CD4-positive, CD25-positive, alpha-beta regulatory T cell (primary cell): ENCODE measurements around the gene MYL5. TPM values are rescaled to one million over a fixed set of nuclear protein-coding genes. Genes with fewer than 3 reads are reported as not detected.
A peak's percentile ranks its signal among the peaks of the same experiment; 100 is the strongest.
"Not testable (repeated sequence)": the region's sequence is repeated elsewhere in the genome, so short reads cannot be mapped to it uniquely, and the experiment has no call there.

Source experiments
- ATAC-seq, 2 donors: fragments of 150-1000 bp; cut with Tn5 transposase; one replicate each; pipeline ENCODE4 v1.10.0; 2021; ENCODE audit warnings: low read depth in 2 of 2, moderate number of reproducible peaks in 2 of 2, moderate library complexity in 1 of 2
- DNase-seq, 3 donors: peaks; one replicate each; pipeline versions ENCODE4 v3.0.0 to v3.0.0-alpha.2; 2012 to 2022; ENCODE audit warnings: mixed read lengths in 1 of 3
- H3K27ac ChIP-seq: one replicate; pipeline ENCODE4 v1.7.0; 2013; ENCODE audit warnings: mild to moderate bottlenecking, low read length; ENCODE audit not compliant: insufficient read depth, poor library complexity, severe bottlenecking
- H3K27me3 ChIP-seq: one replicate; pipeline ENCODE4 v1.7.0; 2013; ENCODE audit warnings: low read length; ENCODE audit not compliant: control insufficient read depth, insufficient read depth
- H3K36me3 ChIP-seq: one replicate; pipeline ENCODE4 v1.7.0; 2013; ENCODE audit warnings: mild to moderate bottlenecking, low read length, moderate library complexity; ENCODE audit not compliant: control insufficient read depth, insufficient read depth
- H3K4me1 ChIP-seq: 2 replicates; pipeline ENCODE4 v1.7.0; 2013; ENCODE audit warnings: mild to moderate bottlenecking, low read length; ENCODE audit not compliant: insufficient read depth, control insufficient read depth, poor library complexity, severe bottlenecking
- H3K4me3 ChIP-seq: one replicate; pipeline ENCODE4 v1.7.0; 2013; ENCODE audit warnings: low read depth, mild to moderate bottlenecking, low read length, moderate library complexity
- H3K9me3 ChIP-seq, 2 experiments: 1 replicate in 1 of 2; 2 replicates in 1 of 2; pipeline ENCODE4 v1.7.0; 2013; ENCODE audit warnings: low read length in 2 of 2, mild to moderate bottlenecking in 1 of 2, moderate library complexity in 1 of 2; ENCODE audit not compliant: control insufficient read depth in 2 of 2
- H3K27ac Mint-ChIP-seq, 3 donors: one replicate each; pipeline ENCODE4 v1.8.0; 2020 to 2022; ENCODE audit warnings: mild to moderate bottlenecking in 3 of 3, mixed read lengths in 3 of 3, moderate library complexity in 2 of 3
- H3K27me3 Mint-ChIP-seq: one replicate; pipeline ENCODE4 v1.8.0; 2022; ENCODE audit warnings: mild to moderate bottlenecking, mixed read lengths
- H3K36me3 Mint-ChIP-seq: one replicate; pipeline ENCODE4 v1.8.0; 2020; ENCODE audit warnings: mixed read lengths
- H3K4me1 Mint-ChIP-seq, 4 donors: one replicate each; pipeline ENCODE4 v1.8.0; 2020 to 2022; ENCODE audit warnings: mixed read lengths in 4 of 4, mild to moderate bottlenecking in 1 of 4
- H3K4me3 Mint-ChIP-seq, 4 donors: one replicate each; pipeline ENCODE4 v1.8.0; 2020 to 2022; ENCODE audit warnings: mild to moderate bottlenecking in 4 of 4, mixed read lengths in 4 of 4, moderate library complexity in 3 of 4
- H3K9me3 Mint-ChIP-seq, 7 donors: one replicate each; pipeline ENCODE4 v1.8.0; 2020 to 2022; ENCODE audit warnings: mixed read lengths in 7 of 7, mild to moderate bottlenecking in 3 of 7, moderate library complexity in 2 of 7
- polyA plus RNA-seq, 4 donors: library from polyadenylated mRNA; unstranded; fragments of 300-500 nt; fragmentation: Illumina TruSeq; gene quantifications; one replicate each; pipeline ENCODE4 v1.2.3, GENCODE V29; 2021
- total RNA-seq: library from RNA; stranded (reverse); gene quantifications from one replicate; pipeline ENCODE4 v1.2.3, GENCODE V29; 2022

MYL5 gene
- total and polyA plus RNA-seq, 5 donors from 2014 or later = 3.3 to 13.9 (median 4.7) TPM

DNA sequence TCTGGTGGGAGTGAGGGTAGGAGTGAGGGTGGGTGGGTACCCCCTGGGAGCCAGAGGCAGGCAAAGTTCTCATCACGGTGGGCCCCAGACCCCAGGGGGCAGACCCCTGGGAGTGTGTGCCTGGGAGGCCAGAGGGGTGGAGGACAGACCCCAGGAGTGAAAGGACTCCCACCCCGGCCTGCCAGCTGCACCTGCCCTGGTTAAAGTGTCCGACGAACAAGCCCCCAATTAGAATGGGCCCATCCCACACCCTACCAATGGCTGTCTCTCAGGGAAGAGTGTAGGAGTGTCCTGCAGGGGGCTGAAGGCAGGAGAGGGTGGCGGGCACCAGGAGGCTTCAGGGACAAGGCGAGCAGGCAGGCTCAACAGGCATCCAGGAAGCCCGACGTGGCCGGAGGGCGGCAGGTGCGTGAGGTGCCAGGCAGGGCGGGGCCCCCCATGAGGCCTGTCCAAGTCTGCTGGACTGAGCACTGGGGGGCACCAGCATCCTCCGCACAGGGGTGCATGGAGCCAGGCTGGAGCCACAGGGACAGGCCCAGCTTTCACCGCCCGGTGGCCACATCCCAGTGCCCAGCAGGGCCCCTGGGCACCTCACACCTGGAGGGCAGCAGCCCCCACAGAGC lies 40.3 kb upstream of the MYL5 start:
- DNase-seq = no peak
- no peak overlapping the region for H3K27ac Mint-ChIP-seq
- Histone ChIP-seq H3K9me3 (peaks cover 0 to 13% of the 10 kb centered on the region in 2 experiments), H3K27me3 (no peaks in the 10 kb centered on the region), H3K36me3 (no peaks in the 10 kb centered on the region), H3K27ac (no peak overlapping the region), H3K4me1 (no peaks in the 10 kb centered on the region), H3K4me3 (no peak overlapping the region)
- H3K4me3 Mint-ChIP-seq = no peak overlapping the region
- H3K36me3 Mint-ChIP-seq = no peaks in the 10 kb centered on the region
- no peaks in the 10 kb centered on the region for H3K4me1 Mint-ChIP-seq
- H3K9me3 Mint-ChIP-seq = peaks cover 0 to 6% (median 4%) of the 10 kb centered on the region in 7 donors
- ATAC-seq = no peak
- no peaks in the 10 kb centered on the region for H3K27me3 Mint-ChIP-seq

DNA sequence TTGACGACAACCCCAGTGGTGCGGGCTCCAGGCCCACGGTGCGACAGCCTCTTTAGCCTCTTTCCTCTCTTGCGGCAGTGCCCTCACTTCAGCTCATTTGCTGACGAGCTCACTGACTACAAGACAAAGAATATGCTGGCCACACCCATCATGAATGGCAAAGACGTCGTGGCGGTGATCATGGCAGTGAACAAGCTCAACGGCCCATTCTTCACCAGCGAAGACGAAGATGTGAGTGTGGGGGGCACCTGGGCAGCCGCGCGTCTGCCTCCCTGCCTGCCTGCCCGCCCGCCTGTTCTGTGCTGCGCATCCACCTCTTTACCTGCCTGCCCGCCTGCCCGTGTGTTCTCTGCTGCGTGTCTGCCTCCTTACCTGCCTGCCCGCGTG lies 39.8 kb upstream of the MYL5 start:
- H3K4me1 ChIP-seq = no peaks in the 10 kb centered on the region
- Mint-ChIP-seq H3K4me1 (no peaks in the 10 kb centered on the region), H3K9me3 (peaks cover 0 to 6% (median 4%) of the 10 kb centered on the region in 7 donors), H3K4me3 (no peak overlapping the region), H3K36me3 (no peaks in the 10 kb centered on the region), H3K27ac (no peak overlapping the region), H3K27me3 (no peaks in the 10 kb centered on the region)
- H3K4me3 ChIP-seq = no peak overlapping the region
- H3K9me3 ChIP-seq = peaks cover 0 to 13% of the 10 kb centered on the region in 2 experiments
- H3K27me3 ChIP-seq = no peaks in the 10 kb centered on the region
- no peaks in the 10 kb centered on the region for H3K36me3 ChIP-seq
- H3K27ac ChIP-seq = no peak overlapping the region
- ATAC-seq = no peak
- DNase-seq = no peak

DNA sequence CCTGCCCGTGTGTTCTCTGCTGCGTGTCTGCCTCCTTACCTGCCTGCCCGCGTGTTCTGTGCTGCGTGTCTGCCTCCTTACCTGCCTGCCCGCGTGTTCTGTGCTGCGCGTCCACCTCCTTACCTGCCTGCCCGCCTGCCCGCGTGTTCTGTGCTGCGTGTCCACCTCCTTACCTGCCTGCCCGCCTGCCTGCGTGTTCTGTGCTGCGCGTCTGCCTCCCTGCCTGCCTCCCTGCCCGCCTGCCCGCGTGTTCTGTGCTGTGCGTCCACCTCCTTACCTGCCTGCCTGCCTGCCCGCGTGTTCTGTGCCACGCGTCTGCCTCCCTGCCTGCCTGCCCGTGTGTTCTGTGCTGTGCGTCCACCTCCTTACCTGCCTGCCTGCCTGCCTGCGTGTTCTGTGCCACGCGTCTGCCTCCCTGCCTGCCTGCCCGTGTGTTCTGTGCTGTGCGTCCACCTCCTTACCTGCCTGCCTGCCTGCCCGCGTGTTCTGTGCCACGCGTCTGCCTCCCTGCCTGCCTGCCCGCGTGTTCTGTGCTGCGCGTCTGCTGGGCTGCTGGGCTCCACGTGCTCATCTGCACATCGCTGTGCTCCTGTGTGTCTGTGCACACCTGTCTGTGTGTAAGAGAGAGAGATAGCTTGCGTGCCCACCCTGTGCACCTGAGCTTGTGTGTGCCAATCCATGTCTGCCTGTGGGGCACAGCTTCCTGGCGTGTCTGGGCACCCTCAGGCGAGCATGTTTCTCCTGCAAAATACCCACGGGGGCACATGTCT lies 39.1 kb upstream of the MYL5 start:
- not testable (repeated sequence) for H3K4me1 Mint-ChIP-seq, H3K36me3 ChIP-seq, ATAC-seq, H3K27ac Mint-ChIP-seq, DNase-seq, H3K27ac ChIP-seq, H3K9me3 Mint-ChIP-seq, H3K36me3 Mint-ChIP-seq, H3K4me3 Mint-ChIP-seq, H3K27me3 Mint-ChIP-seq, H3K4me1 ChIP-seq, H3K27me3 ChIP-seq, H3K4me3 ChIP-seq
- peaks cover 0 to 13% of the 10 kb centered on the region in 2 experiments for H3K9me3 ChIP-seq

DNA sequence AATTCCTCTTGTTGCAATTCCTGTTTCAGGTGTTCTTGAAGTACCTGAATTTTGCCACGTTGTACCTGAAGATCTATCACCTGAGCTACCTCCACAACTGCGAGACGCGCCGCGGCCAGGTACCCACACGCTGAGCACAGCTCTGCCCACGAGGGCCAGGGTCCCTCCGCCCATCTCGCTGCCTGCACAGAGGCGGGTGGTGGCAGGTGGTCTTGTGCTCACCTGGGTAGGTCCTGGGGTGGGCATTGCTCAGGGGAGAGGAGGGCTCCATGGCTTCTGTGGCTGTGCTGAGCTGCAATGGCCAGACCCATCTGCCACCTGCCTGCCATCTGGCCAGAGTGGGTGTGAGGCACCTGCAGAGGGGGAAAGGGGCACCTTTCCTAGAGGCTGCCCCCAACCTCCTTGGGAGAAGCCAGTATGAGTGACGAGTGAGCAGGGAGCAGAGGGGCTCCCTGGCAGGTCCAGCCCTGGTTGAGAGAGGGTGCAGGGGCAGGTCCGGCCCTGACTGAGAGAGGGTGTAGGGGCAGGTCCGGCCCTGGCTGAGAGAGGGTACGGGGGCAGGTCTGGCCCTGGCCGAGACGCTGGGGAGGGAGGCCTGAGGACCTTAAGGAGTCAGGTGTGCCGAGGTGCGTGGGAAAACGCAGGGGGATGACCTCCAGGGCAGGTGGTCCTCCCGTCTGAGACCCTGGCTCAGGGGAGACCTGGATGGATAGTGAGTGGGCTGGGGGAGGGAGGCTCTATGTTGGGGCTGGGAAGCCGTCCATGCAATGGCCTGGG lies 38.3 kb upstream of the MYL5 start:
- no peaks in the 10 kb centered on the region for H3K36me3 Mint-ChIP-seq
- no peak overlapping the region for H3K4me3 Mint-ChIP-seq
- no peak for ATAC-seq
- Histone ChIP-seq H3K4me1 (no peaks in the 10 kb centered on the region), H3K27me3 (no peaks in the 10 kb centered on the region), H3K9me3 (peaks cover 0 to 13% of the 10 kb centered on the region in 2 experiments), H3K27ac (no peak overlapping the region), H3K36me3 (no peaks in the 10 kb centered on the region), H3K4me3 (no peak overlapping the region)
- H3K27ac Mint-ChIP-seq = no peak overlapping the region
- H3K27me3 Mint-ChIP-seq = no peaks in the 10 kb centered on the region
- H3K4me1 Mint-ChIP-seq = no peaks in the 10 kb centered on the region
- no peak for DNase-seq
- peaks cover 0 to 7% (median 3%) of the 10 kb centered on the region in 7 donors for H3K9me3 Mint-ChIP-seq

DNA sequence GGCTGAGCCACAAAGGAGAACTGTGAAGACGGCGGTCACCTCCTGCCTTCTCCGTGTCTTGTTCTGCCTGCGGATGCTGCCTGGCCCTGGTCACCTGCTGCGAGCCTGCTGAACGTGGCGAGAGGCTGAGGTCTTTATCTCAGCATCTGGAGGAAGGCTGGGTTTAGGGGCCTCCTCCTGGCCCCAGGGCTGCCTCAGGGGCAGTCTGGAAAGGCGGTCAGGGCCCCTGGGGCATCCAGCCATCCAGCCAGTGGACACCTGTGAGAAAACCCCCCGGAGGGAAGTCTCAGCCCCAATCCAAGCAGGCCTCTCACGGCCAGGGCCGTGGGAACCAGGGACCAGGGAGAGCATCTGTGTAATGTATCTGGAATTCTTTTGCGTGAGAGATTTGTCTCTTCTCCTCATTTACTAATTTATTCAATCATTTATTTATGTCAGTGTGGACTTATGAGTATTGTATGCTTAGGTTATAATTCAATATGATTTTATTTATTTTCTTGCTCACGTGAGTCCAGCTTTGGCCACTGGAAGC lies 37.6 kb upstream of the MYL5 start:
- H3K4me1 ChIP-seq = no peaks in the 10 kb centered on the region
- H3K9me3 Mint-ChIP-seq = peaks cover 0 to 7% (median 3%) of the 10 kb centered on the region in 7 donors
- H3K4me3 ChIP-seq = no peak overlapping the region
- H3K4me1 Mint-ChIP-seq = no peaks in the 10 kb centered on the region
- peaks cover 0 to 17% of the 10 kb centered on the region in 2 experiments for H3K9me3 ChIP-seq
- H3K27ac Mint-ChIP-seq = no peak overlapping the region
- no peak overlapping the region for H3K27ac ChIP-seq
- H3K27me3 Mint-ChIP-seq = no peaks in the 10 kb centered on the region
- H3K27me3 ChIP-seq = no peaks in the 10 kb centered on the region
- no peak overlapping the region for H3K4me3 Mint-ChIP-seq
- H3K36me3 ChIP-seq = no peaks in the 10 kb centered on the region
- no peaks in the 10 kb centered on the region for H3K36me3 Mint-ChIP-seq
- ATAC-seq (no peak), DNase-seq (no peak)

DNA sequence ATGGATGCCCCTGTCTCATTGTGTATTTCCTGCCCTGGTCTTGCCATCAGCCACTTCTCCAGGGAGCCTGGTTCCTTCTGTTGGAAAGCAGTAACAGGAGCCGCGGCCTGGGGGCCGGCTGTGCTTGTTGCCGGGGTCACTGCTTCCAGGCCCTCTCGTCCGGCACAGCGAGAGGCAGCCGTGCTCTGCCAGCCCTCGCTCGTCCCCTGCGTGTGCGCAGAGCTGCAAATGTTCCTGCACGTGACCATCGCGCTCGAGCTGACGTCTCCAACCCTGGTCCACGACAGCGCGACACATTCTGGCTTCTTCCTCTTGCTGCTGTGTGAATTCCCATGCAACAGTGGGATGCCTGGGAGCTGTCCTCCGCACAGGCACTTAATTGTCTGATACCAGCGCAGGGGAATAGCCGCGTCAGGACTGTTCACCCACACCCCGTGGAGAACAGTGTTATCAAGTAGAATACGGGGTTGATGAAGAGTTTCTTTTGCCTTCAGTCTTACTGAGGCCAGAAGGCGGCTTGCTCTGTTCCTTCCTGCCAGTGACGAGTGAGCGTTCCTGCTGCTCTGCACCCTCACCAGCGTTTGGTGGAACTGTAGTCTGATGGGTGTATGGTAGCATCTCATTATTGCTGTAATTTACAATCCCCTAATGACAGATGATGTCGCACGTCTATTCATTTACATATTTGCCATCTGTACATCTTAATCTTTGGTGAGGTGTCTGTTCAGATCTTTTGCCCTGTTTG lies 36.6 kb upstream of the MYL5 start:
- DNase-seq (no peak), ATAC-seq (no peak)
- Histone ChIP-seq H3K27me3 (no peaks in the 10 kb centered on the region), H3K27ac (no peak overlapping the region), H3K9me3 (peaks cover 0 to 11% of the 10 kb centered on the region in 2 experiments), H3K4me1 (no peaks in the 10 kb centered on the region), H3K4me3 (no peak overlapping the region), H3K36me3 (no peaks in the 10 kb centered on the region)
- Mint-ChIP-seq H3K4me3 (no peak overlapping the region), H3K36me3 (no peaks in the 10 kb centered on the region), H3K9me3 (peaks cover 0 to 5% (median 2%) of the 10 kb centered on the region in 7 donors), H3K27me3 (no peaks in the 10 kb centered on the region), H3K4me1 (no peaks in the 10 kb centered on the region), H3K27ac (peak overlapping the region in 1 of 3 donors; percentile 91)

DNA sequence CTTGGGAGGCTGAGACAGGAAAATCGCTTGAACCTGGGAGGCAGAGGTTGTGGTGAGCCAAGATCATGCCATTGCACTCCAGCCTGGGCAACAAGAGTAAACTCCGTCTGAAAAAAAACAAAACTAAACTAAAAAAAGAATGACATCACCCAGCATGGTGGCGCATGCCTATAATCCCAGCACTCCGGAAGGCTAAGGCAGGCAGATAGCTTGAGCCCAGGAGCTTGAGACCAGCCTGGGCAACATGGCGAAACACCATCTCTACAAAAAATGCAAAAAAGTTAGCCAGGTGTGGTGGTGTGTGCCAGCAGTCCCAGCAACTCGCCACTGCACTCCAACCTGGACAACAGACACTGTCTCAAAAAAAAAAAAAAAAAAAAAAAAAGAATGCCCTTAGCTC lies 32.0 kb upstream of the MYL5 start:
- not testable (repeated sequence) for H3K36me3 Mint-ChIP-seq, H3K4me1 ChIP-seq, H3K27me3 ChIP-seq, H3K9me3 Mint-ChIP-seq, ATAC-seq, H3K4me3 Mint-ChIP-seq, H3K27ac ChIP-seq, H3K4me3 ChIP-seq, H3K27ac Mint-ChIP-seq, H3K36me3 ChIP-seq, H3K4me1 Mint-ChIP-seq, DNase-seq, H3K9me3 ChIP-seq
- H3K27me3 Mint-ChIP-seq = peaks cover 16% of the 10 kb centered on the region
